ENCODE data around the gene MYO9A.

The MYO9A gene

DNA sequence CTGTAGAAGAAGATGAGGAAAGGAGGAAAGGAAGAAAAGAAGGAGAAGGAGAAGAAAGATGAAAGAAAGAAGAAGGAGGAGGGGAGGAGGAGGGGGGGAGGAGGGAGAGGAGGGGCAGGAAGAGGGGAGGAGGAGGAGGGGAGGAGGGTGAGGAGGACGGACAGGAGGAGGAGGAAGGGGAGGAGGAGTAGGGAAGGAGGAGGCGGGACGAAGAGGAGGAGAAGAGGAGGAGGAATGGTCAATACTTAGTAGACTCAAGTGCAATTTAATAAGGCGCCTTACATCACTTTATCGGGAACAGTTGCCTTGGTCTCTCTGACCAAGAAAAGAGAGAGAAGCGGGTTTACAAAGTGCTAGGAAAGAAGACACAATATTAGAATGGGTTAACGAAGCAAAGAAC lies 331.3 kb downstream of the MYO9A start:
- DNase-seq (ENCODE audit: low spot score) (no peak), FAIRE-seq (no peak)

DNA sequence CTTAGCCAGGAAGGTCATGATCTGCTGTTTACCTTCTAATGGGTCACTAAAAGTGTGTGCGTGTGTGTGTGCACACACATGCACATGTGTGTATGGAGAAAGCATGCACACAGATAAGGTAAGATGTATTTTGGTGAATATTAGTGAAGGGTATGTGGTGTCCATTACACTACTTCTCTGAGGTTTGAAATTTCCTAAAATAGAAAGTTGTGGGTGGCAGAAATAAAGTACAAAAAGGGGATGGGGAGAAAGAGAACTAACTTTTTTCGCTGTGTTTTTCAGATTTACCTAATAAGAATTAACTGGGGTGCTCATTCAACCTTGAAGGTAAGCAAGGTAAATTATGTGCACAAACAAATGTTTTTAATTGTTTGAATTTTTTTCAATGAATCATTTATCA lies 332.0 kb downstream of the MYO9A start:
- no peak for FAIRE-seq
- no peak for DNase-seq (ENCODE audit: low spot score)

DNA sequence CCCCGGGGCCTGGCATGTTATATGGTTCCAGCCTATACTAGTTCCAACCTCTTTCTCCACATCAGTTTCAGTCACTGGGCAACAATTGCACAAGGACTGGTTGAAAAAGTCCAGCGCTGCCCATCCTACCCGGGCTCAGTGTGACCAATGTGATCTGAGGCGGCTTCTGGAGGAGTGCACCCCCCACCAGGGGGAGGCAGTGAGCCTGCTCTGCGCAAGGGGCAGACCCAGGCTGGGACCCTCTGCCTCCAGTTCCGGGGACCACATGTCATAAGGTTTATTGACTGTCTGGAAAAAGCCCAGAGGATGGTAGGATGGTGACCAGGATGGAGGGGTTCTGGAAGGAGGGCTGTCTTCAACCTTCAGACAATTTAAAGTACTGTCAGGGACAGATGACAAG lies 333.2 kb downstream of the MYO9A start:
- FAIRE-seq = no peak
- no peak for DNase-seq (ENCODE audit: low spot score)

DNA sequence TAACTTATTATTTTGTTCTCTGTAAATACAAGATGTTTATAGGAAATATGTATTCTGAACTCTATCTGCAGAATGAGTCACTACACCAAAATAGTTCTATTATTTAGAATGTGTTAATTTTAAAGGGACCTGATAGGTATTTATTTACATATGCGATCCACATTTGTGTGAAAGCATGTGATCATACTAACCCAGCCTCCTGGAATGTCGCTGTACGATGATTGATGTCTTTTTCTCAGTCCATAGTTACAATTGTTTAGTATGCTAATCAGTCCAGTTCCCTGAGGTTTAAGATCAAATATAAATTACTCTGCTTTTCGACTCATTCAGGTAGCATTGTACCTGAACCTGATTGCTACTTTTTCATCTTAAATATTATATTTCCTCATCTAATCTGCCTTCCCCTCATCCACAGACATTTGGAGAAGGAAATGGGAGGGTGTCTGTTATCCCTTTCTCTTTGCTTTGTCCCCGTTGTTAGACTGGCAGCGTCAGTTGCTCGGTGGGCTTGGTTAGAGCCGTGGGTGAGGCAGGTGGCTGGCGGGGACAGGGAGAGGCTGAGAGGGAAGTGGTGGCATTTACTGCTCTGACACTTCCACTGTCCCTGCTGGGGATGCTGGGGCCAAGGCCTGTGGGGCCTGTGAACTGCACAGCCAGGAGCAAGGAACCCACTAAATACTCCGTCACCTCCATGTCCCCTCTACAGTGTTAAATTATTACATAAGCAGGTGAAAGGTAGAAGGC lies 335.4 kb downstream of the MYO9A start:
- FAIRE-seq = no peak
- DNase-seq (ENCODE audit: low spot score) = no peak

DNA sequence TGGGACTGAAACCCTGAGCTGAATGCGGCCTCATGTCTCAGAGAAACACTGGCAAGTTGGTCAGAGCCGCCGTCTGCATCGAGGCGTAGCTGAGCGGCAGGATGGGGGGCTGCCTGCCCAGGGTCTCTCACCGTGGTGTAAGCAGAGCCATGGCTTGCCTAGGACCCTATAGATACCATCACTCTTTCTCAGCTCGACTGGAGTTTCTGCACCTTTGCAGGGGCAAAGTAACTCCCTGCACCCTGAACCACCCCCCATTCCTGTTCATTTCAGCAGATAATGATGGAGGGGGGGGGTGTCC lies 336.0 kb downstream of the MYO9A start:
- DNase-seq (ENCODE audit: low spot score) = no peak
- FAIRE-seq = no peak

DNA sequence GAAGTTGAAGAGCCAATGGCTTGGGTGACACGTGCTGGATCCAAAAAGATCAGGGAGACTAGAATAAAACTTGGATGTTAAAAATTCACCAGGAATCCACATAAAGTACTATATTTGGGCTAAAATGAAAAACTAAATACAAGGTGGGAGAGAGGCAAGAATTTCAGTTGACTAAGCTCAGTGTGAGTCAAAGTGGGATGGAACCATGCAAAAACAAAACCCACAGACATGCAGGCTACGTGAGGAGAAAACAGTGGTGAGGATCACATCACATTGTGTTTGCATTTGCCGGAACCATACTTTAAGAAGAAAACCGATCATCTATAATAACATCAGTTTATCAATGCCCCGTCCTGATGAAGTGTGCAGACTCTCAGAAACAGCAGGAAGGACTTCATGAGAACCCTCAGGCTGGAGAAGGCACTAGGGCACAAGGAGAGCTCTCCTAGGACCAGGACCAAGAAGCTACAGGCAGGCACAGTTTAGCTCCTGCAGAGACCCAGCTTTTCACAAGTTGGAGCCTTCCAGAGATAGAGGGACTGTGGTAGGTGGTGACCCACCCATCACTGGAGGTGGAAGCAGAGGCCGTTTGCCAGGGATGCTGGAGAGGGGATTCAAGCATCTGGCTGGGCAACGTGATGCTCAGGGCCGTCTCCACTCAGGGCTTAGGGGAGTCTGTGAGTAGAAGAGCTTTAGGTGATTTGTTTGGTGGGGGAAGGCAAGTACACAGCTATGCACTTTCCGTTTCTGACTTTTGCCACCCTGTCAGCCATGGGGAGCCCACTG lies 336.6 kb downstream of the MYO9A start:
- DNase-seq (ENCODE audit: low spot score) = peak; percentile 34
- FAIRE-seq = peak; percentile 31

DNA sequence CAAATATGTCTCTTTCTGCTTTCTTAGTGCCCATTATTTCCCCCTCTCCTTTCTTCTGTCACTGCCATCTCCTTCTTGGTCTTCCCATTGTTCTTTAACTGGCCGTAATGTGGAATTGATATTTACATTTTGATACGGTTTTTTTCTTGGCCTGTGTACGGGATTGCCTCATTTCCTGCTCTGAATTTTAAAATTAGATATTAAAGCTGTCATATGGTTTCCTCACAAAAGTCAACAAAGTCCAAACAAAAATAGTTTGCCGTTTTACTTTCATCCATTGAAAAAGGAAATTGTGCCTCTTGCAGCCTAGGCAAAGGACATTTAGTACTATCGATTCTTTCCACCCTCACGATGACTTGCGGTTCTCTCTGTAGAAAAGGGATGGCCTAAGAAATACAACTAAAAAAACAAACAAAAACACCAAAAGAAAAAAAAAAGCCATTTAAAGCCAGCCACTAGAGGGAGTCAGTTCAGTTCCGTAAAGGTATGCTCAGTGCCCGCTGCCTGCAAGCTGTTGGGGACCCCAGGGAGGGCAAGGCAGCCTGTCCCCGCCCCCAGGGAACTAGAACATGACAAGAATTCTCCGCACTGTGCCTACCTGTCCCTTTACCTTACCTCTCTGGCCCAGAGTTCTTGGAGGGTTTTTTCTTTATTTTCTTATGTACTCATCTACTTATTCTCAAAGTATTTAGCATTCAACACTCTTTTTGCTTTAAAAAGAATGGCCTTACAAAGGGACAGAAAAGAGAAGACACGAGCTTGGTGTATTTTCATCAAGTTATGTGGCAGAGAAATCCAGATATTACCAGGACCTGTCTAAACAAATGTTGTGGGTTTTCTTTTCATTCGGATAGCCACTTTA lies 337.6 kb downstream of the MYO9A start:
- DNase-seq (ENCODE audit: low spot score) (peak; percentile 36), FAIRE-seq (no peak)

DNA sequence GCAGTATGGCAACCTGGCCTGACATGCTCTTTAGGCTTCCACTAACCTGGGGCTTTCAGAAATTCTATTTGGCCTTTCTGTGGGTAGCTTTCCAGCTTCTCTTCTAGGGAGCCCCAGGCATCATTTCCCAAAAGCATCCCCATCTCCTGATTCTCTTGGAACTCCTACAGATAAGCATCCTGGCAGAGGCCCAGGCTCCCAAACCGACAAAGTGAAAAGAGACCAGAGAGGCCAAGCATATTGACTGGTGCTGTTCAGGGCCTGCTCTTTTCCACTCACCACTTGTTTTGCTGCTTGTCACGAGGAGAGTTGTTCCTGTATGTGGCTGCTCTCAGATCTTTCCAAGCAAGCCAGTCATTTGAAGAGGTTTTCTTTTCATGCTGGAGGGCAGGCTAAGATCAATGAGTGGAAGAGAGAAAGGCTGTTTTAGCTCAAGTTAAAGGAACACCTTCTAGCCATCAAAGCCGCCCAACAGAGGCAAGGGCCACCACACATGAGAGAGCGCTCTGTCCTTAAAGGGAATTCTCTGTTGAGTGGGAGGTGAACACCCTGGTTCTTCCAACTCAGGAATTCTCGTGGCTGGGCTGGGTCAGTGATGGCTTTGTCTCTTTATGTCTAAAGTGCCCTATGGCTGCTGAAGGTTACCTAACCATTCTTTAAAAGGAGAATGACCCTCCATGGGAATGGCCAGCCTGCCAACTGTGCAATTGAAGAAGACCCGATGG lies 338.7 kb downstream of the MYO9A start:
- no peak for FAIRE-seq
- no peak for DNase-seq (ENCODE audit: low spot score)

DNA sequence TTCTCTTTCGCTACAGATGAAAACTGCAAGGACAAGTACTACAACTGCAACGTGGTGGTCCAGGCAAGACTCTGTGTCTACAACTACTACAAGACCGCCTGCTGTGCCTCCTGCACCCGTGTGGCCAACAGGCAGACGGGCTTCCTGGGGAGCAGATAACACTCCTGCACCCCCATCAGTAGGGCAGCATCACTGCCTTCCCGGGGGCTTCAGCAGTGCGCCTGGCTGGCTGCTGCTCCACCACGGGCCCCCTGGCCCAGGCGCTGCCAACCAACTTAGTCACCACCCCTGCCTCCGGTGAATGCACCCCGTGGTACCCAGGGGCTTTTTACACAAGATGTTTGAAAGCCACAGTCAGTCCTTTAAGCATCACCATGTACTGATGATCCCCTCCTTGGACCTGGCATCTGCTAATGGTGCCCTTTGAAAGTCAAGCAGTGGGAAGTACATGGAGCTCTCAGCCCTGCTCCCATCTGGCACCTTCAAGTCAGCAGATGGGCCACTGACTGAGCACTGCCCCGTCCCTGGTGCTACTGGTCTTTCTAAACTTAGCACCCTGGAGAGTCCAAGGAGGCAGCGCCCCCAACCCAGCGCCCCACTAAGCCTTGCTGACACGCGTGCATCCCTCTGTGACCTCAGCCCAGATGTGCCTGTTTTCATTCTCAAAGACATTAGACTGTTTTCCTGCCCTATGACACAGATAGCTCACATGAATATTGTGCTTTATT lies 340.6 kb downstream of the MYO9A start:
- FAIRE-seq (no peak), DNase-seq (ENCODE audit: low spot score) (no peak)

GRCh38 chr15:71776304-71776703 lies 341.6 kb downstream of the MYO9A start:
- FAIRE-seq (no peak), DNase-seq (ENCODE audit: low spot score) (no peak)

GRCh38 chr15:71775856-71776255 lies 342.1 kb downstream of the MYO9A start:
- no peak for DNase-seq (ENCODE audit: low spot score)
- FAIRE-seq = no peak

DNA sequence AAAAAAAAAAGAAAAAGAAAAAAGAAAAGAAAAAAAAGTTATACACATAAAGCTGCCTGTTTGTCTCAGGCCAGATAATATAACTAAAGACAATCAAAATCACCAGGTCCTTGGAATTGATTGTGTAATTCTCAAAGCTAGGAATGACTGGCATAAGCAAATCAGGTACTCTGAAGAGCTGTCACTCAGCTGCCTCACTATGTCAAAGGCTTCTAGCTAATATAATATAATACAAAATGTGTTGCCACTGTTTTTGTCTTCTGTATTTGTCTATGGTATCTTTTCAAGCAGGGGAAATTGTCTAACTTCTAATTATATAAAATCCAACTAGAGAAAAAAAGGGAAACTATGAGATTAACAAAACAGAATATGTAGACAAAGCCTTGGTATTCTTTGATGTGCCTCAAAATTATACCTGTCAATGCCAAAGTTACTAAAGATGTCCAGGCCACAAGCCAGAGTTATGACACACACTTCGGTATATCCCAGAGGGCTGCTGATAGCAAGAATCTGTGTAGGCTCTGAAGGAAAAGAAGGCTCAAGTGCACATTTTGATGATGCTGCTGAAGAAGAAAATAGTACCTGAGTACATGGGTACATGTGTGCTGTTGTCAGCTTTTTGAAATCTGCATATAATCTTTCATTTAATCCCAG lies 344.6 kb downstream of the MYO9A start:
- no peak for FAIRE-seq
- DNase-seq (ENCODE audit: low spot score) = no peak
